HG02588 (cell line): ENCODE measurements around the gene ZNF366.
"Not testable (repeated sequence)": the region's sequence is repeated elsewhere in the genome, so short reads cannot be mapped to it uniquely, and the experiment has no call there.

Experiments
- ATAC-seq: cut with Tn5 transposase; IDR thresholded peaks from one replicate; pipeline ENCODE4 v1.9.1; 2021; ENCODE audit warnings: mild to moderate bottlenecking, moderate library complexity; ENCODE audit not compliant: unreplicated experiment

The ZNF366 gene

DNA sequence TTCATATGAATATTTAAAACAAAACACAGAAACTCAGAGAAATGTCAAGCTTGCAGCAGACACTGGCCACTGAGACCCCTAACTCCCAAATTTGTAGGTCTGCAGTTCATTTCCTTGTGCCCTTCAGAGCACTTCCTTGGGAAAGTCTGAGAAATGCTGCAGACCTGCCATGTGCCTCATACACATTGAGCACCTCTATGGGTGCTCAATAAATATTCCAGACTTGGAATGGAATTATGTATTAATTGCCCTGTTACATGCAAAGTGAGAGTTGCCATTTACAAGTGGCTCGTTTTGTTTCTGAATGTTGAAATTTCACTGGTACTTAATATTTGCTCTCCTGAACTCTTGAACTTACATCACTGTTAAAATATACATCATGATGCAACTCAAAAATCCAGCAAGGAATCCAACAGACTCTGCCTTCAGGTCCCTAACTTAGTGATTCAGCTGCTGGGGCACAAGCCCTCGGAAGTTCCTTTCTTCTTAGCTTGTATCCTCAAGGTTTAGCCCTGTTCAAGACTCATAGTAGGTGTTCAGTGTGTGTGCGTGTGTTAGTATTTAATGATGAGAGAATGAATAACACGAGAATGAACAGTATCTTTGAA is 96.4 kb downstream of the ZNF366 start:
- ATAC-seq: no peak

DNA sequence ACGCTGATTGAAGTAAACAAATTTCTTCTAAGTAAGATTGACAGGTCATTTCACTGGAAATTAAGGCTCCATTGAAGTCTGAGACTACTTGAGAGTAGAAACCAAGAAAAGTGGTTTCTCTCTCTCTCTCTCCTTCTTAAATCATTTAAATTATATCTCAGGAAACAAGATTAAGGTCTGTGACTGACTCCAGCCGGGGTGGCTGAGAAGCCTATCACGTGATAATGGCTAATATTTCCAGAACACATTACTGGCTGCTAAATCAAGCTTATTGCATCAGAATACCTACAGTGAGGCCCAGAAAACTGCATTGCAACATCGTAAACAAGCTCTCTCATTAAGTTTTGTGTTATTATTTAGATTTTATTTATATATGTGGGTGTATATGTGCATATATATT is 98.6 kb downstream of the ZNF366 start:
- no peak for ATAC-seq

DNA sequence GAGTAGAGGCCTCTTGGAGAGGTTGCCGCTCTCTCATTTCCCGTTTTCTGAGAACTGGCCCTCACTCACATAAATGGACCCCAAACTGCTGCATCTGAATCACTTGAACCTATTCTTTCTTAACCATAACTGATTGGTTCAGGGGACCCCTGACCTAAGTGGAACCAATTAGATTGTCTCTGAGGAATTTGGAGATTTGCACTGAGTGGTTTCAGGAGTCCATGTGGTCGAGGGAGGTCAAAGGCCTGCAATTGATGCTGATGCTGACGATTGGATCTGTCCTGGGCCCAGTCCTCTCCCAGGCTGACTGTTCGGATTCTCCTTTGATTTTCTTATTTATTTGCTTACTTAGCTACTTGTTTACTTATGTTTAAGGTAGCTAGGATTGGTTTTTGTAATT is 99.1 kb downstream of the ZNF366 start:
- ATAC-seq: no peak

DNA sequence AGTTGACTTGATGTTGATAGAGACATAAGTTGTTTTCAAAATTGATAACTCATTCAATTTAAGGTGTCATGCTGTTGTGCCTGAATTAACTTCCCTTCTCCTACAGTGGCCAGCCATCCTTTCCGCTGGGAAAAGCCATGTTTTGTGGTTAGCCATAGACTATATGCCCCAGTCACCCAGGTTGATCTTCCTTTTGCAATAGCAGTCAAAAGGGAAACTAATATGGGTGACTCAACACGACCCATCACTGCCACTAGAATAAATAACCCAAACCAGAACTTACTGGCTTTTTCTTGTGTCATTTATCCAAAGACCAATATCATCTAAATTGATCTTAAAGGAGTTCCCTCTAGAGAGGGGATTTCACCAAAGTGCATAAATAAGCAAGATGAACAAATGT is 99.7 kb downstream of the ZNF366 start:
- no peak for ATAC-seq

DNA sequence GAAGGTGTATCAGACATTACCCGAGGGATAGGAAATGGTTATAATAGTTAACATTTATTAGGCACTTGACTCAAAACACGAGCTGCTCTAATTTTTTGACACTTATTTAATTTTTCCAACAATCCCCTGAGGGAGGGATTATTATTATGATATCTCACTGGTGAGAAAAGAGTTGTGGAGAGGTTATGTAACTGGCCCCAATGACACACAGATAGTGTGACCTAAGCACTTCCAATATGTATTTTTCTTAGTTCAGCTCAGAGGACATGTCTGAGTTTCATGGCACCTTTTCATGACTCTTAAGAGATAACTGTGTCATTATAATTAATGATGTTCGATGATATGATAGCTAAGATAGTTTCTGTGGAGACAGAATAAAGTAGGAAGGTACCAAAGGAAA is 100.1 kb downstream of the ZNF366 start:
- ATAC-seq: no peak

DNA sequence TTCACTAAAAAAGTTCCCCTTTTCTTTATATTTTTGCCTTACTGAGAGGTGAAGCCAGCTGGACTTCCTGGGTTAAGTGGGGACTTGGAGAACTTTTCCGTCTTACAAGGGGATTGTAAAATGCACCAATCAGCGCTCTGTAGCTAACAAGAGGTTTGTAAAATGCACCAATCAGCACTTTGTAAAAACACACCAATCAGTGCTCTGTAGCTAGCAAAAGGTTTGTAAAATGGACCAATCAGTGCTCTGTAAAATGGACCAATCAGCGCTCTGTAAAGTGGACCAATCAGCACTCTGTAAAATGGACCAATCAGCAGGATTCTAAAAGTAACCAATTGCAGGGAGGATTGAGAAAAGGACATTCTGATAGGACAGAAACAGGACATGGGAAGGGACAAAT is 102.4 kb downstream of the ZNF366 start:
- ATAC-seq: not testable (repeated sequence)

DNA sequence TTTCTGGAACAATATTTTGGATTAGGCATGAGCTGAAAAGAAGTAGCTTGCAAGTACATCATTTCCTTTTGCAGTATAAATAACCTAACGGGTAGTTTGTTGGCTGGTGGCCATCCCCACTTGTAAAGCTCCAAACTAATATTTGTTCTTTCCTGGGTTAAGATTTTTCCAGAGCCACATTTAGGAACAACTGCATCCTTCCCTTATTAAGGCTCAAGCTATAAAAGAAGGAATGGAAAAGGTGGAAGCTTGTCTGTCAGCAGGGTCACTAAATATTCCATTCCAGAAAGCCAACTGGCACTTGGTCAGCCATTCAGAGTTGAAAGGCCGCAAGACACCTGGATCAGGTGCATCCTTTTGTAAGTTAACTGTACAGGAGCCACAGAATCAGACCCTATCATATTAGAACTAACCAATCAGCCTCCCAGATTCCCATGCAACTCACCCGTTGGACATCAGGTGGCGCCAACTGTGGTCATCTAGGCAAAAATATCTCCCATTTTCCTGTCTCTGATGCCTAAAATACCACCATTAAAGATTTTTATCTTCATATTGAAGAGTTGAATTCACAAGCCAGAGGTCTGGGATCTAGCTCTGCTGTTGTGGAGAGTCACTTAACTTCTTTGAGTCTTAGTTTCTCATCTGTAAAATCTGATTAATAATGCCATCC is 104.1 kb downstream of the ZNF366 start:
- ATAC-seq: no peak

DNA sequence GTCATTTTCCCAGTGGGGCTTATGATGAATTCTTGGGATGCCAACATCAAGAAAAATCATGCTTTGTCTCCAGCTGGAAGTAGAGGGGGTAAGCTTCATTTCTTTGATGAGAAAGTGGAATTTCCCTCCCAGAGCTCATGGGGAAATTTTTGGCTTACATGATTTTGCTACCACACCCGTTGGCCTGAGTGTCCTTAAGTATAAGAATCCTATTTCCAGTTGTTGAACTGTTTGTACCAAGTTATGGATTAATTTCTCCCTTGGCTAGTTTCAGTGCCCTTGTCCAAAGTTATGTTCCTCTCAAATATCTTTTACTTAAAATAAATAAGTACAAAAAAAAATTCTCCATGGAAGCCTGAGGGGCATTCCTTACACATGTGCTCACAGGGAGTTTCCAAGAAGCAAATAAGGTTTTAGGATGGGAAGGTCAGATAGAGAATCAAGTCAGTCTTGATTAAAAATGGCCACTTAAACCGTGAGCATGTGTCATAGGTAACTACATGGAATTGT is 104.8 kb downstream of the ZNF366 start:
- no peak for ATAC-seq

DNA sequence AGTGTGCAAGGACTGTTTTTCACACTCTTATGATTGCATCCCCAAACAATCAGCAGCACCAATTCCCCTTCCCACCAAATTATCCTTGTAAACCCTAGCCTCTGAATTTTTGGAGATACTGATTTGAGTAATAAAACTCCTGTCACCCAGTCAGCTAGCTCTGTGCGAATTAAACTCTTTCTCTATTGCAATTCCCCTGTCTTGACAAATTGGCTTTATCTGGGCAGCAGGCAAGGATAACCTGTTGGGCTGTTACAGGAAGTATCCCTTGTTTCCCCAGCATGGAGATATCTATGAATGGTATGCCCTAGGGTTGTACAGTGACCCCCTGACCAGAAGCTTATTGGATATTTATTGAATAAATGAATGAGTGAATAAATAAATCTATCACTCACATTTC is 106.3 kb downstream of the ZNF366 start:
- ATAC-seq: no peak

DNA sequence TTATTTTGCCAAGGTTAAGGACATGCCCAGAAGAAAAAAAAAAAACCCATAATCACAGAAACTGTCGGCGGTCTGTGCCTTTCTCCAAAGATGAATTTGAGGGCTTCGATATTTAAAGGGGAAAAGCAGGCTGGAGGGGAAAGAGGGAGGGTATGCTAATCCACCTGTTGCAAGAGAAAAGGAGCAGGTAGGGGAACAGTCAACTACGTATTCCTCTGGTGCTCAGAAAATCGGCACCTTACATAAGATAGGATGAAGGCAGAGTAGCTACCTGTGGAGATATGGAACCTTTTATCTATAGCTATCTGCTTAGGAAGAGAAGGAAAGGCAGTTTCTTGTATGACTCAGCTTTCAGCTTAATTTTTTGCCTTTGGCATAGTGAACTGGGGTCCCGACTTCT is 109.4 kb downstream of the ZNF366 start:
- ATAC-seq: no peak

DNA sequence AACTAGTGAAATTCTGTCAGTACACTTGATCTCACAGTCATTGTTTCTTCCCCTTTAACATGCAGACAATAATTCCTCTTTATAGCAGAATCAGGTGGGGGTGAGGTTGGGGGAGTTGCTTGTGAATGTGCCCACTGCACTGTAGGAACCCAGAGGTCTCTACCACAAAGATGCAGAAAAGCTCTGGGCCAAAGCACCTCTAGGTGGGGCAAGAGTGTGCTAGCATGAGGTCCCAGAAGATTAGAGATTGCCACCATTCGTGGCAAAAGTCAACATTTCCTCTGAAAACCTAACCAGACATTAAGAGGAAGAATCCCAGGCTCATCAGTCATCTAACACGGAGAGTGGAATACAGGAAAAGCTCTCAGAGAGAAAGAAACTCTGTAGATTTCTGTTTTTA is 112.5 kb downstream of the ZNF366 start:
- no peak for ATAC-seq

DNA sequence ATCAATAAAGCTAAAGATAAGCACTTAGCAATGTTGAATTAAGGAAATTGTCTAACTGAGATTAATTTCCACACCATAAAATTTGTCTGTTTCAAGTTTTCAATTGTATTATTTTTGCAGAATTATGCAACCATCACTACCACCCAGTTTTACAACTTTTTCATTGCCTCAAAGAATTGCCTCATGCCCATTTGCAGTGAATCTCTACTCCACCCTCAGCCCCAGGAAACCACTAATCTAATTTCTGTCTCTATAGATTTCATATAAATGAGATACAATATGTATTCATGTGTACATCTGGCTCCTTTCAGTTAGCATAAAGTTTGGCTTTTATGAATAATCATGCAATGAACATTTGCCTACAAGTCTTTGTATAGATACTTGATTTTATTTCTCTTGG is 114.2 kb downstream of the ZNF366 start:
- ATAC-seq: no peak
